MCF 10A (cell line): ENCODE data around the gene BBOF1. TPM values are rescaled to one million over a fixed set of nuclear protein-coding genes. Genes with fewer than 3 reads are reported as not detected.
"Not testable (repeated sequence)": the region's sequence is repeated elsewhere in the genome, so short reads cannot be mapped to it uniquely, and the experiment has no call there.

Experiments used
- BruUV-seq: library from RNA; stranded (reverse); fragments of 400-500 nt; replicated peaks from 2 replicates; lab custom pipeline; 2021; lab: Mats Ljungman, UMichigan
- CTCF ChIA-PET: fragments of 300-600 bp; sonication (Branson Sonifier 250); formaldehyde crosslinking; extraction: SDS; loops from one replicate; lab custom pipeline; 2021; ENCODE audit warnings: antibody characterized with exemption, inconsistent platforms; lab: Yijun Ruan, JAX
- POLR2A ChIA-PET: fragments of 300-600, 350-650 bp; sonication (Branson Sonifier 250); formaldehyde crosslinking; extraction: SDS; loops from one replicate; lab custom pipeline; 2020; ENCODE audit warnings: antibody characterized with exemption, inconsistent platforms; lab: Yijun Ruan, JAX
- DNase-seq: peaks from one replicate; pipeline ENCODE4 v3.0.0-alpha.2; 2018; ENCODE audit not compliant: unreplicated experiment
- H3K27ac Mint-ChIP-seq: one replicate; pipeline ENCODE4 v1.8.0; 2022; ENCODE audit warnings: mild to moderate bottlenecking, low read depth, mixed read lengths; ENCODE audit not compliant: unreplicated experiment
- H3K27me3 Mint-ChIP-seq: one replicate; pipeline ENCODE4 v1.8.0; 2022; ENCODE audit warnings: mixed read lengths; ENCODE audit not compliant: insufficient read depth, unreplicated experiment
- H3K36me3 Mint-ChIP-seq: one replicate; pipeline ENCODE4 v1.8.0; 2022; ENCODE audit warnings: mild to moderate bottlenecking, moderate library complexity, mixed read lengths; ENCODE audit not compliant: insufficient read depth, unreplicated experiment
- H3K4me1 Mint-ChIP-seq: one replicate; pipeline ENCODE4 v1.8.0; 2022; ENCODE audit warnings: mixed read lengths; ENCODE audit not compliant: insufficient read depth, unreplicated experiment
- H3K4me3 Mint-ChIP-seq: one replicate; pipeline ENCODE4 v1.8.0; 2022; ENCODE audit warnings: mild to moderate bottlenecking, moderate library complexity, mixed read lengths; ENCODE audit not compliant: unreplicated experiment
- H3K9me3 Mint-ChIP-seq: one replicate; pipeline ENCODE4 v1.8.0; 2022; ENCODE audit warnings: mixed read lengths; ENCODE audit not compliant: unreplicated experiment
- intact Hi-C: fragments of 100-400 bp; cut with micrococcal nuclease; formaldehyde crosslinking; loops from 2 replicates; pipeline ENCODE4 v1.14.1; 2022
- total RNA-seq: library from RNA; stranded (reverse); gene quantifications from 2 replicates; pipeline ENCODE4 v1.2.3, GENCODE V29; 2022
- TF ChIP-seq, protein P1 (sequence below): fragments of 200-600 bp; IDR thresholded peaks from one replicate; pipeline ENCODE4 v1.8.0; 2022; ENCODE audit warnings: antibody characterized with exemption, mild to moderate bottlenecking; ENCODE audit not compliant: unreplicated experiment

BBOF1 gene
- total RNA-seq, 1 experiment from 2014 or later: 2.0 TPM

DNA sequence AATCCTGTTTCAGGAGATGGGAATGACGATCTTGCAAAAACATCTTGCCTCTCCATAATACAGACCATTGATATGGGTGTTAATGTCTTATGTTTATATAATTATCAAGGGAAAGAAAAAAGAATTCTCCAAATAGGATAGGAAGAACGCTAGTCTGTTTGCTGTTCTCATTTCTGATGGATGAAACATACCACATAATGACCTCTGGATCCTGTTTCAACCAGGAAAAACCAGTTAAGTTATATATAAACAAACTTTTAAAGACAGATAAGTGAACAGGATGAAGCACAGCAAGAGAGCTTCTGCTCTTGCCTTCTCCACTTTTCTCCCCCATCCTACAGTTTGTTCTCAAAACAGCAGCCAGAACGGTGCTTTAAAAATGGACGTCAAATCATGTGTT is 41.3 kb upstream of the BBOF1 start:
- intact Hi-C loops: no loop called here
- H3K27ac Mint-ChIP-seq: no peak overlapping the region
- no peak overlapping the region for H3K4me3 Mint-ChIP-seq
- ChIA-PET CTCF (interaction anchor here (0.6 to 1.7 kb wide), 3 partner anchors 14 to 775 kb away, joined by 5 to 6 read pairs (median 6); no protein-coding TSS in a partner anchor), POLR2A (interaction anchor here (0.7 kb wide), 1 partner anchor 31 kb away, joined by 3 read pairs; no protein-coding TSS in a partner anchor)
- no peaks in the 10 kb centered on the region for H3K27me3 Mint-ChIP-seq
- TF ChIP-seq, protein P1, sequence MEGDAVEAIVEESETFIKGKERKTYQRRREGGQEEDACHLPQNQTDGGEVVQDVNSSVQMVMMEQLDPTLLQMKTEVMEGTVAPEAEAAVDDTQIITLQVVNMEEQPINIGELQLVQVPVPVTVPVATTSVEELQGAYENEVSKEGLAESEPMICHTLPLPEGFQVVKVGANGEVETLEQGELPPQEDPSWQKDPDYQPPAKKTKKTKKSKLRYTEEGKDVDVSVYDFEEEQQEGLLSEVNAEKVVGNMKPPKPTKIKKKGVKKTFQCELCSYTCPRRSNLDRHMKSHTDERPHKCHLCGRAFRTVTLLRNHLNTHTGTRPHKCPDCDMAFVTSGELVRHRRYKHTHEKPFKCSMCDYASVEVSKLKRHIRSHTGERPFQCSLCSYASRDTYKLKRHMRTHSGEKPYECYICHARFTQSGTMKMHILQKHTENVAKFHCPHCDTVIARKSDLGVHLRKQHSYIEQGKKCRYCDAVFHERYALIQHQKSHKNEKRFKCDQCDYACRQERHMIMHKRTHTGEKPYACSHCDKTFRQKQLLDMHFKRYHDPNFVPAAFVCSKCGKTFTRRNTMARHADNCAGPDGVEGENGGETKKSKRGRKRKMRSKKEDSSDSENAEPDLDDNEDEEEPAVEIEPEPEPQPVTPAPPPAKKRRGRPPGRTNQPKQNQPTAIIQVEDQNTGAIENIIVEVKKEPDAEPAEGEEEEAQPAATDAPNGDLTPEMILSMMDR: no peak
- no peaks in the 10 kb centered on the region for H3K9me3 Mint-ChIP-seq
- H3K4me1 Mint-ChIP-seq: no peaks in the 10 kb centered on the region
- BruUV-seq: no TSS peak
- DNase-seq: no peak
- H3K36me3 Mint-ChIP-seq: peaks cover 25% of the 10 kb centered on the region

DNA sequence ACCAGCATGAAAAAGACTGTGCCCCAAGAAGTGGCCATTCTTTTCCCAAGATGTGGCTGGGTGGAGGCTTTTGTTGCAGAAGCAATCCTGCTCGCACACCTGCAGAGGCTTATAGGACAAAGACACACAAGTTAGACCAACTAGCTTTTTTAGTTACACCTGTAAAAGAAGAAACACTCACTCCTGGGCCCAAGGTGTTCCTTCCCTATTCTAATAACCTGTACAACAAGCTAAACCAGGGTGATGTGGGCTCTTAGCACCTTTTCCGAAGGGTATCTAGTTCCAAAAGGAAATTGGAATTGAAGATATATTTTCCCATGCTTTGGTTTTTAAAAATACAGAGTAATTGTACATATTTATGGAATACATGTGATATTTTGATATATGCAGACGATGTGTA is 31.1 kb upstream of the BBOF1 start:
- BruUV-seq: no TSS peak
- ChIA-PET CTCF (no interaction called here), POLR2A (interaction anchor here (0.6 kb wide), 1 partner anchor 832 kb away, joined by 3 read pairs; no protein-coding TSS in a partner anchor)
- Mint-ChIP-seq H3K4me1 (no peaks in the 10 kb centered on the region), H3K27me3 (no peaks in the 10 kb centered on the region), H3K27ac (no peak overlapping the region), H3K9me3 (no peaks in the 10 kb centered on the region), H3K36me3 (peaks cover 32% of the 10 kb centered on the region), H3K4me3 (no peak overlapping the region)
- intact Hi-C loops: no loop called here
- no peak for DNase-seq
- TF ChIP-seq, protein P1: no peak

DNA sequence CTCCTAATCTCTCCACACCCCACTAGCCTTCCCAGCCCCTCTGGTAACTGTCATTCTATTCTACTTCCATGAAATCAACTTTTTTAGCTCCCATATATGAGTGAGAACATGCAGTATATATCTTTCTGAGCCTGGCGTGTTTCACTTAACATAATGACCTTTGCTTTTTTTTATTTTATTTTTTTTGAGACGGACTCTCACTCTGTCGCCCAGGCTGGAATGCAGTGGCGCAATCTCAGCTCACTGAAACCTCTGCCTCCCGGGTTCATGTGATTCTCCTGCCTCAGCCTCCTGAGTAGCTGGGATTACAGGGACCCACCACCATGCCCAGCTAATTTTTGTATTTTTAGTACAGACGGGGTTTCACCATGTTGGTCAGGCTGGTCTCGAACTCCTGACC is 30.5 kb upstream of the BBOF1 start:
- H3K9me3 Mint-ChIP-seq, intact Hi-C loops, DNase-seq, H3K4me3 Mint-ChIP-seq, H3K4me1 Mint-ChIP-seq, H3K27me3 Mint-ChIP-seq, POLR2A ChIA-PET, H3K27ac Mint-ChIP-seq, CTCF ChIA-PET, BruUV-seq: not testable (repeated sequence)
- H3K36me3 Mint-ChIP-seq: peaks cover 32% of the 10 kb centered on the region

DNA sequence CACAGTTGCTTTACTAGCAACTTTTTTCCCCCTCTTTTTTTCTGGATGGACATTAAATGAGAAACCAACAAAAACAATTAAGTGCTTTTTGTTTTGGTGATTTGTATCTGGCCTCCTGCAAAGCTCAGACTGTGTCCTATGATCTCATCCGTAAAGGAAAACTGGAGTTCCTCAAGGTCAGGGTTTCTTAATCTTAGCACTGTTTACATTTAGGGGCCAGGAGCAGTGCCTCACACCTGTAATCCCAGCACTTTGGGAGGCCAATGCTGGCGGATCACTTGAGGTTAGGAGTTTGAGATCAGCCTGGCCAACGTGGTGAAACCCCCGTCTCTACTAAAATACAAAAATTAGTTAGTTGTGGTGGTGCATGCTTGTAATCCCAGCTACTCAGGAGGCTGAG is 28.1 kb upstream of the BBOF1 start:
- no peaks in the 10 kb centered on the region for H3K27me3 Mint-ChIP-seq
- no peaks in the 10 kb centered on the region for H3K9me3 Mint-ChIP-seq
- H3K4me1 Mint-ChIP-seq: no peaks in the 10 kb centered on the region
- BruUV-seq: no TSS peak
- TF ChIP-seq, protein P1: no peak
- intact Hi-C loops: no loop called here
- peaks cover 19% of the 10 kb centered on the region for H3K36me3 Mint-ChIP-seq
- CTCF ChIA-PET: interaction anchor here (0.7 to 2.1 kb wide), 2 partner anchors 14 to 20 kb away, joined by 3 to 6 read pairs; no protein-coding TSS in a partner anchor
- no peak overlapping the region for H3K4me3 Mint-ChIP-seq
- no peak overlapping the region for H3K27ac Mint-ChIP-seq
- POLR2A ChIA-PET: no interaction called here
- no peak for DNase-seq

DNA sequence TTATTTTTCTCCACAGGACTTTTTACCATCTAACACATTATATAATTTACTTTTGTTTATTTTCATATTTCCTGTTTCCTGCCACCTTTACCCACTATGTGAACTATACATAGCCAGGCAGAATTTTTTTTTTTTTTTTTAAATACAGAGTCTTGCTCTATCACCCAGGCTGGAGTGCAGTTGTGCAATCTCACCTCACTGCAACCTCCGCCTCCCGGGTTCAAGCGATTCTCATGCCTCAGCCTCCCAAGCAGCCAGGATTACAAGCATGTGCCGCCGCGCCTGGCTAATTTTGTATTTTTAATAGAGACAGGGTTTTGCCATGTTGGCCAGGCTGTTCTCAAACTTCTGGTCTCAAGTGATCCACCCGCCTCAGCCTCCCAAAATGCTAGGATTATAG is 24.2 kb upstream of the BBOF1 start:
- DNase-seq, CTCF ChIA-PET, POLR2A ChIA-PET, H3K9me3 Mint-ChIP-seq, BruUV-seq, H3K27me3 Mint-ChIP-seq, H3K4me1 Mint-ChIP-seq, intact Hi-C loops, H3K4me3 Mint-ChIP-seq: not testable (repeated sequence)
- peak overlapping the region; percentile 35 for H3K27ac Mint-ChIP-seq
- peaks cover 18% of the 10 kb centered on the region for H3K36me3 Mint-ChIP-seq
